Endothelial cell (in vitro differentiated cells): ENCODE measurements around the gene CCDC150. TPM values are rescaled to one million over a fixed set of nuclear protein-coding genes. Genes with fewer than 3 reads are reported as not detected.

ENCODE experiments used
- DNase-seq: peaks from one replicate; pipeline ENCODE4 v3.0.0; 2021; ENCODE audit warnings: low spot score
- H3K27ac Mint-ChIP-seq: one replicate; pipeline ENCODE4 v1.8.0; 2021; ENCODE audit warnings: mixed read lengths, inconsistent platforms; ENCODE audit not compliant: unreplicated experiment
- H3K27me3 Mint-ChIP-seq: one replicate; pipeline ENCODE4 v1.8.0; 2021; ENCODE audit warnings: mild to moderate bottlenecking, moderate library complexity, mixed read lengths, inconsistent platforms; ENCODE audit not compliant: unreplicated experiment
- H3K36me3 Mint-ChIP-seq: one replicate; pipeline ENCODE4 v1.8.0; 2021; ENCODE audit warnings: mild to moderate bottlenecking, low read depth, mixed read lengths, inconsistent platforms; ENCODE audit not compliant: unreplicated experiment
- H3K4me1 Mint-ChIP-seq: one replicate; pipeline ENCODE4 v1.8.0; 2021; ENCODE audit warnings: mild to moderate bottlenecking, mixed read lengths, inconsistent platforms; ENCODE audit not compliant: unreplicated experiment
- H3K4me3 Mint-ChIP-seq: one replicate; pipeline ENCODE4 v1.8.0; 2021; ENCODE audit warnings: mild to moderate bottlenecking, mixed read lengths, inconsistent platforms; ENCODE audit not compliant: unreplicated experiment
- H3K9me3 Mint-ChIP-seq: one replicate; pipeline ENCODE4 v1.8.0; 2021; ENCODE audit warnings: mixed read lengths, inconsistent platforms; ENCODE audit not compliant: unreplicated experiment
- CTCF ChIP-seq: fragments of 200-600 bp; sonication (generic); IDR thresholded peaks from one replicate; pipeline ENCODE4 v1.5.0; 2021; ENCODE audit warnings: antibody characterized with exemption; ENCODE audit not compliant: unreplicated experiment
- total RNA-seq: library from RNA; stranded (reverse); fragmentation: NEBNext Ultra II Directional; extraction: Animal tissue kit (Norgen Biotek cat#: 25700); gene quantifications from one replicate; pipeline ENCODE4 v1.2.1, GENCODE V29; 2021; ENCODE audit not compliant: unreplicated experiment

CCDC150 gene
- total RNA-seq, 1 donor from 2014 or later: 12.4 TPM

GRCh38 chr2:196711625-196712024 lies 72.1 kb downstream of the CCDC150 start:
- Mint-ChIP-seq H3K4me1 (no peaks in the 10 kb centered on the region), H3K36me3 (peaks cover 11% of the 10 kb centered on the region), H3K27ac (no peak overlapping the region), H3K27me3 (no peaks in the 10 kb centered on the region), H3K4me3 (no peak overlapping the region), H3K9me3 (no peaks in the 10 kb centered on the region)
- no peak for DNase-seq
- TF ChIP-seq CTCF: no peak

GRCh38 chr2:196712867-196713266 lies 73.4 kb downstream of the CCDC150 start:
- no peak for DNase-seq
- H3K4me3 Mint-ChIP-seq: no peak overlapping the region
- H3K9me3 Mint-ChIP-seq: no peaks in the 10 kb centered on the region
- no peaks in the 10 kb centered on the region for H3K27me3 Mint-ChIP-seq
- H3K27ac Mint-ChIP-seq: no peak overlapping the region
- peaks cover 11% of the 10 kb centered on the region for H3K36me3 Mint-ChIP-seq
- no peaks in the 10 kb centered on the region for H3K4me1 Mint-ChIP-seq
- TF ChIP-seq CTCF: no peak

- Mint-ChIP-seq H3K9me3 (no peaks in the 10 kb centered on the region), H3K4me3 (no peak overlapping the region), H3K27ac (no peak overlapping the region), H3K36me3 (peaks cover 8% of the 10 kb centered on the region), H3K4me1 (no peaks in the 10 kb centered on the region), H3K27me3 (no peaks in the 10 kb centered on the region)
- DNase-seq: no peak
- no peak for TF ChIP-seq CTCF
Observed at GRCh38 chr2:196718419-196719109, 79.0 kb downstream of the CCDC150 start.

- peaks cover 9% of the 10 kb centered on the region for H3K36me3 Mint-ChIP-seq
- peak; percentile 15 for DNase-seq
- no peak overlapping the region for H3K4me3 Mint-ChIP-seq
- no peak overlapping the region for H3K27ac Mint-ChIP-seq
- TF ChIP-seq CTCF: no peak
- H3K27me3 Mint-ChIP-seq: no peaks in the 10 kb centered on the region
- H3K4me1 Mint-ChIP-seq: no peaks in the 10 kb centered on the region
- no peaks in the 10 kb centered on the region for H3K9me3 Mint-ChIP-seq
Observed at GRCh38 chr2:196719110-196719872, 79.8 kb downstream of the CCDC150 start.

GRCh38 chr2:196723571-196723970 lies 84.1 kb downstream of the CCDC150 start:
- Mint-ChIP-seq H3K36me3 (peaks cover 13% of the 10 kb centered on the region), H3K4me1 (no peaks in the 10 kb centered on the region), H3K27ac (no peak overlapping the region), H3K27me3 (no peaks in the 10 kb centered on the region), H3K9me3 (no peaks in the 10 kb centered on the region), H3K4me3 (no peak overlapping the region)
- TF ChIP-seq CTCF: no peak
- DNase-seq: no peak
